ENCODE measurements around the gene VPS26C.

VPS26C gene

DNA sequence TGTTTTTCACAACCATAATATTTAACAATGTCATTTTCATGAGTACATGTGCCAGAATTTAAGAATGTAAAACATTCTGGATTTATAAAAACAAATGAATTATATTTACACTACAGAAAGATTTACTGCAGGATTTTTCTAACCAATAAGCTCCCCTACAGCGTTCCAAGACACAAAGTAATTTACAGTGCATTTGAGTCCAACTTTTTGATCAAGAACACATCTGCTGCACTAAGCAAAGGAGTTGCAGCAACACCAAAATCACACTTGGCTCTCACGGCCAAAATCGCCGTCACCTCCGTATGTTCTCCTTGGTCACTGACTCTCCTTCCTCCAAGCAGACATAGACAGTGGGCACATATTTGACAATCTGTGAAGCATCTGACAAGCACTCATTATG, 7.7 kb downstream of the VPS26C start:
- peaks cover 82% of the 10 kb centered on the region for H3K79me2 ChIP-seq (ENCODE audit: insufficient read depth, low read length)
- H3K4me3 ChIP-seq (ENCODE audit: low read length, poor library complexity, severe bottlenecking) = peak overlapping the region; percentile 81
- H4K20me1 ChIP-seq (ENCODE audit: insufficient read depth, low read length, poor library complexity, severe bottlenecking) = peaks cover 8% of the 10 kb centered on the region
- no peaks in the 10 kb centered on the region for H3K27me3 ChIP-seq (ENCODE audit: insufficient read depth, low read length, poor library complexity, severe bottlenecking)
- no peaks in the 10 kb centered on the region for H3K9me2 ChIP-seq (replicated peaks; ENCODE audit: low read depth, low read length)
- H3F3A ChIP-seq (ENCODE audit: low read depth) = peaks cover 14% of the 10 kb centered on the region; the same call in 1 of the 2 replicates
- no peaks in the 10 kb centered on the region for H3K9me3 ChIP-seq (ENCODE audit: insufficient read depth, low read depth, low read length)
- H2AFZ ChIP-seq (ENCODE audit: low read length) = no peak overlapping the region
- peak overlapping the region; percentile 85 for H3K9ac ChIP-seq (ENCODE audit: low read depth, low read length, poor library complexity, severe bottlenecking)
- peak overlapping the region; percentile 85 for H3K4me2 ChIP-seq (ENCODE audit: low read depth, low read length, poor library complexity, severe bottlenecking)
- H3K36me3 ChIP-seq (ENCODE audit: insufficient read depth, low read length) = no peaks in the 10 kb centered on the region
- peaks cover 44% of the 10 kb centered on the region for H3K4me1 ChIP-seq (ENCODE audit: insufficient read depth, low read length, poor library complexity, severe bottlenecking)
- TF ChIP-seq, protein P1, sequence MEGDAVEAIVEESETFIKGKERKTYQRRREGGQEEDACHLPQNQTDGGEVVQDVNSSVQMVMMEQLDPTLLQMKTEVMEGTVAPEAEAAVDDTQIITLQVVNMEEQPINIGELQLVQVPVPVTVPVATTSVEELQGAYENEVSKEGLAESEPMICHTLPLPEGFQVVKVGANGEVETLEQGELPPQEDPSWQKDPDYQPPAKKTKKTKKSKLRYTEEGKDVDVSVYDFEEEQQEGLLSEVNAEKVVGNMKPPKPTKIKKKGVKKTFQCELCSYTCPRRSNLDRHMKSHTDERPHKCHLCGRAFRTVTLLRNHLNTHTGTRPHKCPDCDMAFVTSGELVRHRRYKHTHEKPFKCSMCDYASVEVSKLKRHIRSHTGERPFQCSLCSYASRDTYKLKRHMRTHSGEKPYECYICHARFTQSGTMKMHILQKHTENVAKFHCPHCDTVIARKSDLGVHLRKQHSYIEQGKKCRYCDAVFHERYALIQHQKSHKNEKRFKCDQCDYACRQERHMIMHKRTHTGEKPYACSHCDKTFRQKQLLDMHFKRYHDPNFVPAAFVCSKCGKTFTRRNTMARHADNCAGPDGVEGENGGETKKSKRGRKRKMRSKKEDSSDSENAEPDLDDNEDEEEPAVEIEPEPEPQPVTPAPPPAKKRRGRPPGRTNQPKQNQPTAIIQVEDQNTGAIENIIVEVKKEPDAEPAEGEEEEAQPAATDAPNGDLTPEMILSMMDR (conservative IDR thresholded peaks at IDR 0.05; ENCODE audit: low read length) = no peak
- no peak for TF ChIP-seq EZH2phosphoT487 (IDR thresholded peaks at IDR 0.05; ENCODE audit: borderline replicate concordance)

DNA sequence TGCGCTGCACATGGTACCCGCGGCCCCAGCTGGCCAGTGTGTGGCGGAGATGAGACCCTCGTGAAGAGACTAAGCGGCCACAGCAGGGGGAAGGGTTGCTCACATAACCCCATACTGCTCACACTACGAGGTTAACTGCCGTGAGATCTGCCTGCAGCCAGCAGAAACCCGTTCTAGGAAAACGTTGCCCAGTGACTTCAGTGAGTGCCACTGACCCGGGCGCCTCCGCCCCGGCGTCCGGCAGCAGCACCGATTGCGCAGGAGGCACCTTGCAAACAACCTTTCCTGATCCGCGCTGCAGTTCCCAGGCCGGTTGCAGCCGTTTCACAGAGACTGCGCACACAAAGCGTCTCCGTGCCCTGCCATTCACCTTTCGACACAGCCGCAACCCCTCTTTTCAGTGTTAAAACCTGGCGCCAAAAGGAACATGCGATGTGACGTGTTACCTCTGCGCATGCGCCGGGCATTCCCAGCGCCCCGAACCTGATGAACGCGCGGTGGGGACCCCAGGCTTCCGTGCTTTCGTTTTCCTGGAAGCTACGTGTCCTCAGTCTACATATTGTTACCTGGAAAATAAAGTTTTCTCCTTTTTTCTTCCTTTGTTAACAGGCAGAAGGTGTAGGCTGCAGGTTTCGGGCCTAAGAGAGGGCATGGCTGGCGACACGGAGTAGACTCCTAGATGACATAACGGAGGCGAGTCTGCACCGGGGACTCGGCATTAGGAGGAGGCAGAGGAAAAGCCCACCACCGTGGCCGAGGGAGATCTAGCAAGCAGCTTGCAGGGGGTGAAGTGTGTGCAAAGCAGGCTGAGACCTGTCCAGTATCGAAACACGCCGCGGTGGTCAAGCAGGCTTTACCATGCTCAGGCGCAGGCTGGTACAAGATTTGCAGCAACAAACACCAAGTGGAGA, 8.9 kb downstream of the VPS26C start:
- TF ChIP-seq, protein P1 (conservative IDR thresholded peaks at IDR 0.05; ENCODE audit: low read length) = no peak
- TF ChIP-seq EZH2phosphoT487 (IDR thresholded peaks at IDR 0.05; ENCODE audit: borderline replicate concordance) = no peak
- no peaks in the 10 kb centered on the region for H3K9me3 ChIP-seq (ENCODE audit: insufficient read depth, low read depth, low read length)
- H3K4me1 ChIP-seq (ENCODE audit: insufficient read depth, low read length, poor library complexity, severe bottlenecking) = peaks cover 32% of the 10 kb centered on the region
- peak overlapping the region; percentile 85 for H3K4me2 ChIP-seq (ENCODE audit: low read depth, low read length, poor library complexity, severe bottlenecking)
- H4K20me1 ChIP-seq (ENCODE audit: insufficient read depth, low read length, poor library complexity, severe bottlenecking) = no peaks in the 10 kb centered on the region
- no peaks in the 10 kb centered on the region for H3K36me3 ChIP-seq (ENCODE audit: insufficient read depth, low read length)
- H3K9me2 ChIP-seq (replicated peaks; ENCODE audit: low read depth, low read length) = no peaks in the 10 kb centered on the region
- H3K9ac ChIP-seq (ENCODE audit: low read depth, low read length, poor library complexity, severe bottlenecking) = peak overlapping the region; percentile 85
- peak overlapping the region; percentile 76 for H2AFZ ChIP-seq (ENCODE audit: low read length)
- no peaks in the 10 kb centered on the region for H3K27me3 ChIP-seq (ENCODE audit: insufficient read depth, low read length, poor library complexity, severe bottlenecking)
- peaks cover 81% of the 10 kb centered on the region for H3K79me2 ChIP-seq (ENCODE audit: insufficient read depth, low read length)
- H3F3A ChIP-seq (ENCODE audit: low read depth) = peaks cover 14% of the 10 kb centered on the region; the same call in 1 of the 2 replicates
- peak overlapping the region; percentile 81 for H3K4me3 ChIP-seq (ENCODE audit: low read length, poor library complexity, severe bottlenecking)

DNA sequence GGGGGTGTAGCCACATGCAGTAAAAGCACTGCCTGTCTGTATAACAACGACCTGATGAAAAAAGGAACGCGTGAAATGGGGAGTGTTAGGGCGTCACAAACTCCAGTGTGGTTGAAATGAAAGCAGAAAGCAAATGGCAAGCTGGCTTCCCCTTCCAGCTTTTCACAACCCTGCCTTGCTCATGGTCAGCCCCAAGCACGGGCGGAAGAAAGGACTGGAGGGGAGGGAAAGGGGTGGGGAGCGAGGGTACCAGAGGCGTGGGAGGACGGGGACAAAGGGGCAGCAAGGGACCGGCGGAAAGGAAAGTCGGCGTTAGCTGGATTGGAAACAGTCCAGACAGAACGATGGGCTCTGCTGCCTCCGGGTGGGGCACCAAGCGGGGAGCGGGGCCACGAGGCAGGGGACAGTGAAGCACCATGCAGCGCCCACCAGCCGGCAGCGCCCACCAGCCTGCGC, 9.6 kb downstream of the VPS26C start:
- Histone ChIP-seq H3K4me2 (ENCODE audit: low read depth, low read length, poor library complexity, severe bottlenecking) (peak overlapping the region; percentile 85), H3K4me3 (ENCODE audit: low read length, poor library complexity, severe bottlenecking) (peak overlapping the region; percentile 81), H3K27me3 (ENCODE audit: insufficient read depth, low read length, poor library complexity, severe bottlenecking) (no peaks in the 10 kb centered on the region), H3K4me1 (ENCODE audit: insufficient read depth, low read length, poor library complexity, severe bottlenecking) (peaks cover 30% of the 10 kb centered on the region), H2AFZ (ENCODE audit: low read length) (peak overlapping the region; percentile 76), H4K20me1 (ENCODE audit: insufficient read depth, low read length, poor library complexity, severe bottlenecking) (no peaks in the 10 kb centered on the region), H3K9ac (ENCODE audit: low read depth, low read length, poor library complexity, severe bottlenecking) (peak overlapping the region; percentile 85), H3K9me3 (ENCODE audit: insufficient read depth, low read depth, low read length) (no peaks in the 10 kb centered on the region), H3F3A (ENCODE audit: low read depth) (peaks cover 14% of the 10 kb centered on the region; the same call in 1 of the 2 replicates), H3K36me3 (ENCODE audit: insufficient read depth, low read length) (no peaks in the 10 kb centered on the region), H3K9me2 (replicated peaks; ENCODE audit: low read depth, low read length) (no peaks in the 10 kb centered on the region), H3K79me2 (ENCODE audit: insufficient read depth, low read length) (peaks cover 81% of the 10 kb centered on the region)
- TF ChIP-seq, protein P1 (conservative IDR thresholded peaks at IDR 0.05; ENCODE audit: low read length) = no peak
- no peak for TF ChIP-seq EZH2phosphoT487 (IDR thresholded peaks at IDR 0.05; ENCODE audit: borderline replicate concordance)
